22Rv1 (cell line): Measurements from ENCODE around the gene TCF15.
A peak's percentile ranks its signal among the peaks of the same experiment; 100 is the strongest.
"Not testable (repeated sequence)": the region's sequence is repeated elsewhere in the genome, so short reads cannot be mapped to it uniquely, and the experiment has no call there.

Experiments
- H3K27ac ChIP-seq: fragments of 450-650 bp; 2 replicates; pipeline ENCODE4 v1.5.1; 2017
- CTCF ChIP-seq: fragments of 450-650 bp; IDR thresholded peaks from 2 replicates; pipeline ENCODE4 v1.5.1; 2017; ENCODE audit warnings: mild to moderate bottlenecking
- ZFX ChIP-seq: fragments of 450-650 bp; IDR thresholded peaks from 2 replicates; pipeline ENCODE4 v1.6.1; 2017; ENCODE audit warnings: antibody characterized with exemption, borderline replicate concordance

The TCF15 gene

DNA sequence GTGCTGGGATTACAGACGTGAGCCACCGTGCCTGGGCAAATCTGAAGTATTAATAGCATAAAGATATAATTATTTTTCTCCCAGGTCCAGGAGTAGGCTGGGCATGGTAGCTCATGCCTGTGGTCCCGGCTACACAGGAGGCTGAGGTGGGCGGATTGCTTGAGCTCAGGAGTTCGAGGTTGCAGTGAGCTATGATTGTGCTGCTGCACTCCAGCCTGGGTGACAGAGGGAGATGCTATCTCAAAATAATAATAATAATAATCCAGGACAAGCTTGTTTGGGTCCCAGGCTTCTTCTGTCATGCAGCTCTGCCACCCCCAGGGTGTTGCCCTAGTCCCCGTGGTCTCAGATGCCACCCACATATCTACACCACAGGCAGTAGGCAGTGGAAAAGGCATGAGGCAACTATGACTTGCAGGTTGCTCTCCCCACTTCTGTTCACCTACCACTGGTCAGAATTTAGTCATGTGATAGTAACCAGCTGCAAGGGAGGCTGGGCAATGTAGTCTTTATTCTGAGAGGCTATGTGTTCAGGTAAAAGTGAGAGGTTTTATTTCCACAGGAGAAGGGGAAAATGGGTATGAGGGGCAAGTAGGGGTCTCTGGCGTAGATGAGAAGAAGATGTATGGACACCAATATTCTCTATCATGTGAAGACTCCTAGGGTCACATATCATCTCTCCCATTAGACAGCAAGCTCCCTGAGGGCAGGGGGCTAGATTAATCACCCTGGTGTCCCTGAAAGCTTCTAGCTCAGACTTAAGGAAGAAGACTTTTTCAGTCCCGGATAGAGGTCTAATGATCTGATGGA is 25.7 kb downstream of the TCF15 start:
- no peak for TF ChIP-seq ZFX
- TF ChIP-seq CTCF, result no peak
- no peak overlapping the region for H3K27ac ChIP-seq

DNA sequence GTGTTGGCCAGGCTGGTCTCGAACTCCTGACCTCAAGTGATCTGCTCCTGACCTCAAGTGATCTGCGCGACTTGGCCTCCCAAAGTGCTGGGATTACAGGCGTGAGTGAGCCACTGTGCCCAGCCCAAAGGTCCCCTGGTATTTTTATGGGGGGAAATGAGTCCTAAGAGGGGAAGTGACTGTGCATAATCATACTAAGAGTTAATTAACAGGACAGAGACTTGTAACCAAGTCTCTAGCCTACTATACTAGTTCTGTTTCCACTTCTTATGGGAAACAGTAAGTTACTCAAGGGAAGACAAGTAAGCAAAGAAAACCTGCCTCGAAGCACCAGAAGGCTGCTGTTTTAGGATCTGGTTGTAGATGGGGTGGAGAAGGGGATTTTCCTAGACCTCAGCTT is 27.9 kb downstream of the TCF15 start:
- no peak overlapping the region for H3K27ac ChIP-seq
- TF ChIP-seq ZFX (no peak), CTCF (no peak)

GRCh38 chr20:578940-579690 is 31.0 kb downstream of the TCF15 start:
- H3K27ac ChIP-seq, result not testable (repeated sequence)

DNA sequence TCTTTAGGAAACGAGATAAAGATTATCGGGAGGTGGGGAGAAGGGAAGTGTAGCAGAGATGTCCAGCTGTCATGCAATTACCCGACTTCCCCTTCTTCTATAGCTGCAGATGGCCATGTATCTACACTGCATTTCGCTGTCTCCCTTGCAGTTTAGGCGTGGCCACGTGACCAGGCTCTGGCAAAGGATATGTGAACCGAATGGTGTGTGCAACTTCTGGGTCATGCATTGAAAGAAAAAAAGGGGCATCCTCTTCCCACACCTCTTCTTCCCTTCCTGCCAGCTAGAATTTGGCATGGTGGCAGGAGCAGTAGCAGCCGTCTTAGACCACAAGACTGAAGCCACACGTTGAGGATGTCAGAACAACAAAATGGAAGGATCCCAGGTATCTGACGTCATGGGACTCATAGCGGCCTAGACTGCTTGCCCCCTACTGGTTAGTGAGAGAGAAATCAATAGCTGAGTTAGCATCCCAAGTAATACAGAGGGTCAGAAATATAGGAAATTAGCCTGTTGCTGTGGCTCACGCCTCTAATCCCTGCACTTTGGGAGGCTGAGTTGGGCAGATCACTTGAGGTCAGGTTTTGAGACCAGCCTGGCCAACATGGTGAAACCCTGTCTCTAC is 32.8 kb downstream of the TCF15 start:
- H3K27ac ChIP-seq, result no peak overlapping the region
- TF ChIP-seq ZFX (no peak), CTCF (peak; percentile 37)

DNA sequence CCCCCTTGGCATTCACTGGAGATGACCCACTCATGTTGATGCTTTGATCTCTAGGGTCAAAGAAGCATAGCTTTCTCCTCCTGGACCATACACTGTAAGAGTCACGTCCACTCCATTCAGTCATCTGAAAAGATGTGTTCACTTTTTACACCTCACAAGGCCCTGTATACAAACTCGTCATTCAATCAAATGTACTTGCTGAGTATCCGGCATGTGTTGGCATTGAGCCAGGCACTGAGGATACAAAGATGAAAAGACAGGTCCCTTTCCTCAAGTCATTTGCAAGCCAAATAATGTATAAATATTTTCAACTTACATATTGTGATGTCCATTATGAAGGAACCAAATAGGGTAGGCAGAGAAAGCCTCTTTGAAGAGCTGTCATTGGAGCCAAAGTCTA is 34.0 kb downstream of the TCF15 start:
- no peak overlapping the region for H3K27ac ChIP-seq

GRCh38 chr20:575230-575629 is 34.9 kb downstream of the TCF15 start:
- TF ChIP-seq CTCF (no peak), ZFX (no peak)
- H3K27ac ChIP-seq, result no peak overlapping the region

More for the DNA sequence above, 34.0 kb downstream of the TCF15 start:
- TF ChIP-seq CTCF, result no peak
- TF ChIP-seq ZFX, result no peak

GRCh38 chr20:574297-574942 is 35.7 kb downstream of the TCF15 start:
- no peak for TF ChIP-seq ZFX
- no peak for TF ChIP-seq CTCF

More at GRCh38 chr20:574297-574942, 35.7 kb downstream of the TCF15 start:
- no peak overlapping the region for H3K27ac ChIP-seq
